DMS 273 treated with DMSO at 0.1 percent for 48 hours (cell line): ENCODE measurements around the gene NTRK1.

Experiments used
- DNase-seq: peaks from one replicate; lab custom pipeline; 2025; lab: John Stamatoyannopoulos, UW

The NTRK1 gene

GRCh38 chr1:156881101-156881500 is 20.4 kb downstream of the NTRK1 start:
- DNase-seq: no peak

GRCh38 chr1:156881663-156882062 is 21.0 kb downstream of the NTRK1 start:
- no peak for DNase-seq

- no peak for DNase-seq
These were observed 21.9 kb downstream of the NTRK1 start for GRCh38 chr1:156882543-156882942.

GRCh38 chr1:156883919-156884318 is 23.3 kb downstream of the NTRK1 start:
- DNase-seq: no peak

GRCh38 chr1:156884560-156885184 is 24.0 kb downstream of the NTRK1 start:
- no peak for DNase-seq

- no peak for DNase-seq
These were observed 24.6 kb downstream of the NTRK1 start for GRCh38 chr1:156885314-156885713.

GRCh38 chr1:156885880-156886355 is 25.3 kb downstream of the NTRK1 start:
- no peak for DNase-seq

- no peak for DNase-seq
These were observed 26.1 kb downstream of the NTRK1 start for GRCh38 chr1:156886583-156887281.

GRCh38 chr1:156887317-156887716 is 26.7 kb downstream of the NTRK1 start:
- no peak for DNase-seq

GRCh38 chr1:156887734-156888133 is 27.1 kb downstream of the NTRK1 start:
- no peak for DNase-seq

GRCh38 chr1:156889802-156890580 is 29.3 kb downstream of the NTRK1 start:
- peak; percentile 21 for DNase-seq

- DNase-seq: peak; percentile 73
These were observed 31.8 kb downstream of the NTRK1 start for GRCh38 chr1:156892190-156893047.

GRCh38 chr1:156893048-156893953 is 32.6 kb downstream of the NTRK1 start, which contains the start of gene PEAR1:
Gene PEAR1 (plus strand): TSS chr1:156893718. CDS start chr1:156903927, 10,209 bp downstream.
- no peak for DNase-seq

GRCh38 chr1:156894001-156894400 is 33.3 kb downstream of the NTRK1 start:
- DNase-seq: no peak

- no peak for DNase-seq
These were observed 34.2 kb downstream of the NTRK1 start for GRCh38 chr1:156894711-156895454.

- no peak for DNase-seq
These were observed 34.8 kb downstream of the NTRK1 start for GRCh38 chr1:156895455-156895812.

- DNase-seq: no peak
These were observed 35.3 kb downstream of the NTRK1 start for GRCh38 chr1:156895927-156896326.

- DNase-seq: no peak
These were observed 35.9 kb downstream of the NTRK1 start for GRCh38 chr1:156896490-156897033.

- DNase-seq: no peak
These were observed 36.6 kb downstream of the NTRK1 start for GRCh38 chr1:156897078-156897825.
